K562 (cell line): Measurements from ENCODE around the gene RABGAP1L. TPM values are rescaled to one million over a fixed set of nuclear protein-coding genes. Genes with fewer than 3 reads are reported as not detected.

Source experiments
- ARID2 ChIP-seq: fragments of 450-650 bp; IDR thresholded peaks from 2 replicates; pipeline ENCODE4 v1.6.1; 2017; ENCODE audit warnings: antibody characterized with exemption, mild to moderate bottlenecking
- CBFB ChIP-seq: sonication (generic); formaldehyde crosslinking; IDR thresholded peaks from 2 replicates; pipeline ENCODE4 v1.4.0; 2020; ENCODE audit warnings: mild to moderate bottlenecking, missing genetic modification reagents
- CC2D1A ChIP-seq: fragments of 450-650 bp; IDR thresholded peaks from 2 replicates; pipeline ENCODE4 v1.6.1; 2017; ENCODE audit warnings: mild to moderate bottlenecking
- CCNT2 ChIP-seq: IDR thresholded peaks from 2 replicates; pipeline ENCODE4 v1.6.1; 2011; ENCODE audit warnings: borderline replicate concordance, low read depth, mild to moderate bottlenecking, moderate library complexity, mixed read lengths, low read length; ENCODE audit not compliant: insufficient read length; ENCODE audit errors: extremely low read depth
- CREM ChIP-seq: IDR thresholded peaks from 2 replicates; pipeline ENCODE4 v1.6.1; 2014; ENCODE audit warnings: antibody characterized with exemption, low read depth
- DIDO1 ChIP-seq: fragments of 450-650 bp; IDR thresholded peaks from 2 replicates; pipeline ENCODE4 v1.6.1; 2016; ENCODE audit warnings: low read depth, missing biosample characterization, missing genetic modification characterization
- EGR1 ChIP-seq: fragments of 450-650 bp; conservative IDR thresholded peaks from 2 replicates; pipeline ENCODE4 v1.6.1; 2017; ENCODE audit warnings: mild to moderate bottlenecking
- FOXM1 ChIP-seq, 2 experiments: fragments of 450-650 bp in 1 of 2; sonication (generic) in 1 of 2; formaldehyde crosslinking in 1 of 2; IDR thresholded peaks; 2 replicates each; pipeline versions ENCODE4 v1.6.1 to v1.9.0; 2017 to 2022; ENCODE audit warnings: low read depth in 2 of 2, mild to moderate bottlenecking in 2 of 2, missing genetic modification reagents in 1 of 2, moderate library complexity in 1 of 2
- FUS ChIP-seq: fragments of 200-400 bp; formaldehyde crosslinking; optimal IDR thresholded peaks from 2 replicates; pipeline ENCODE3; 2017; ENCODE audit warnings: low read depth, low read length
- HDAC1 ChIP-seq, 2 experiments: fragments of 450-650 bp; IDR thresholded peaks; 2 replicates each; pipeline ENCODE4 v1.6.1; 2016 to 2017; ENCODE audit warnings: inconsistent platforms in 1 of 2, mild to moderate bottlenecking in 1 of 2, moderate library complexity in 1 of 2
- HMGN3 ChIP-seq: IDR thresholded peaks from 2 replicates; pipeline ENCODE4 v1.6.1; 2011; ENCODE audit warnings: borderline replicate concordance, low read depth, mild to moderate bottlenecking, mixed read lengths, low read length; ENCODE audit not compliant: insufficient read length; ENCODE audit errors: extremely low read depth
- HNRNPK ChIP-seq: fragments of 200-400 bp; formaldehyde crosslinking; IDR thresholded peaks from one replicate; pipeline ENCODE4 v1.6.1; 2018; ENCODE audit warnings: mild to moderate bottlenecking, low read depth, low read length; ENCODE audit not compliant: poor library complexity, severe bottlenecking
- HNRNPUL1 ChIP-seq: fragments of 200-400 bp; formaldehyde crosslinking; IDR thresholded peaks from 2 replicates; pipeline ENCODE4 v1.6.1; 2017; ENCODE audit warnings: low read length
- IFI16 ChIP-seq: fragments of 250-450 bp; sonication (Bioruptor Pico); IDR thresholded peaks from 2 replicates; pipeline ENCODE4 v2.1.2; 2022; ENCODE audit warnings: mild to moderate bottlenecking, inconsistent platforms
- KHSRP ChIP-seq: fragments of 450-650 bp; IDR thresholded peaks from 2 replicates; pipeline ENCODE4 v1.6.1; 2017
- KLF6 ChIP-seq: fragments of 250-450 bp; sonication (Bioruptor Pico); IDR thresholded peaks from 2 replicates; pipeline ENCODE4 v1.4.0; 2020; ENCODE audit warnings: mild to moderate bottlenecking, moderate library complexity, borderline replicate concordance
- L3MBTL2 ChIP-seq: fragments of 450-650 bp; IDR thresholded peaks from 2 replicates; pipeline ENCODE4 v1.6.1; 2016; ENCODE audit warnings: mild to moderate bottlenecking, moderate library complexity
- MTA2 ChIP-seq: fragments of 450-650 bp; IDR thresholded peaks from 2 replicates; pipeline ENCODE4 v1.6.1; 2016; ENCODE audit warnings: low read depth
- MYBL2 ChIP-seq, 2 experiments: fragments of 450-650 bp in 1 of 2; sonication (generic) in 1 of 2; formaldehyde crosslinking in 1 of 2; IDR thresholded peaks; 2 replicates each; pipeline versions ENCODE4 v1.6.1 to v1.8.1; 2017 to 2022; ENCODE audit warnings: borderline replicate concordance in 1 of 2, inconsistent platforms in 1 of 2, low read depth in 1 of 2, mild to moderate bottlenecking in 1 of 2, missing genetic modification reagents in 1 of 2, moderate library complexity in 1 of 2
- MYC ChIP-seq, 2 experiments: fragments of 250-450 bp in 1 of 2; sonication (Bioruptor Pico) in 1 of 2; IDR thresholded peaks; 2 replicates each; pipeline versions ENCODE4 v1.5.1 to v1.6.1; 2012 to 2021; ENCODE audit warnings: low read depth in 2 of 2, borderline replicate concordance in 1 of 2, improper control_type of control experiment in 1 of 2, low read length in 1 of 2, mild to moderate bottlenecking in 1 of 2, moderate library complexity in 1 of 2
- NFE2 ChIP-seq: IDR thresholded peaks from 2 replicates; pipeline ENCODE4 v1.6.1; 2014; ENCODE audit warnings: antibody characterized with exemption, low read depth
- SMC3 ChIP-seq: conservative IDR thresholded peaks from 2 replicates; pipeline ENCODE4 v1.6.1; 2011; ENCODE audit warnings: low read depth, low read length, improper control_type of control experiment; ENCODE audit not compliant: insufficient read depth
- SNIP1 ChIP-seq: fragments of 450-650 bp; IDR thresholded peaks from 2 replicates; pipeline ENCODE4 v1.7.1; 2017; ENCODE audit warnings: low read depth, mild to moderate bottlenecking
- STAT5A ChIP-seq: IDR thresholded peaks from 2 replicates; pipeline ENCODE4 v1.6.1; 2012; ENCODE audit warnings: low read length, inconsistent platforms, borderline replicate concordance
- ZBTB7A ChIP-seq: IDR thresholded peaks from 2 replicates; pipeline ENCODE4 v1.6.1; 2011; ENCODE audit warnings: low read depth, mild to moderate bottlenecking, low read length, moderate library complexity, borderline replicate concordance; ENCODE audit not compliant: control insufficient read depth
- ZNF551 ChIP-seq: fragments of 250-450 bp; sonication (Bioruptor Pico); IDR thresholded peaks from 2 replicates; pipeline ENCODE4 v1.5.0; 2021; ENCODE audit warnings: mild to moderate bottlenecking, moderate library complexity
- polyA plus RNA-seq, 8 experiments: library from polyadenylated mRNA; depleted of rRNA in 4 of 8; stranded (reverse) in 5 of 8; unstranded in 3 of 8; fragments of >200 nt; fragmentation: Nextera tagmentation in 2 of 8; fragmentation: Illumina TruSeq in 1 of 8; extraction: Ambion mirVana in 2 of 8; extraction: Trizol in 1 of 8; gene quantifications; 2 replicates each; pipeline versions ENCODE4 v1.2.1 to v1.2.3, GENCODE V29; 2011 to 2014; ENCODE audit warnings: inconsistent platforms in 1 of 8, missing spikeins in 1 of 8
- total RNA-seq, 7 experiments: library from RNA; depleted of rRNA in 6 of 7; stranded (reverse); fragments of >200 nt in 6 of 7; fragmentation: Illumina TruSeq in 2 of 7; extraction: Trizol in 2 of 7; gene quantifications; 2 replicates each; pipeline versions ENCODE4 v1.2.1 to v1.2.3, GENCODE V29; 2011 to 2021; ENCODE audit warnings: low replicate concordance in 1 of 7
- TF ChIP-seq, protein P1 (sequence below): fragments of 200-800 bp; sonication (Bioruptor generic); IDR thresholded peaks from 2 replicates; pipeline ENCODE4 v1.6.1; 2017; ENCODE audit warnings: missing genetic modification characterization, missing compliant biosample characterization

The RABGAP1L gene
- total and polyA plus RNA-seq, 9 of the 15 experiments (the other 6 are each of a cell fraction or from before 2014, with no cell fraction given): 16.5 to 44.9 (median 26.7) TPM

DNA sequence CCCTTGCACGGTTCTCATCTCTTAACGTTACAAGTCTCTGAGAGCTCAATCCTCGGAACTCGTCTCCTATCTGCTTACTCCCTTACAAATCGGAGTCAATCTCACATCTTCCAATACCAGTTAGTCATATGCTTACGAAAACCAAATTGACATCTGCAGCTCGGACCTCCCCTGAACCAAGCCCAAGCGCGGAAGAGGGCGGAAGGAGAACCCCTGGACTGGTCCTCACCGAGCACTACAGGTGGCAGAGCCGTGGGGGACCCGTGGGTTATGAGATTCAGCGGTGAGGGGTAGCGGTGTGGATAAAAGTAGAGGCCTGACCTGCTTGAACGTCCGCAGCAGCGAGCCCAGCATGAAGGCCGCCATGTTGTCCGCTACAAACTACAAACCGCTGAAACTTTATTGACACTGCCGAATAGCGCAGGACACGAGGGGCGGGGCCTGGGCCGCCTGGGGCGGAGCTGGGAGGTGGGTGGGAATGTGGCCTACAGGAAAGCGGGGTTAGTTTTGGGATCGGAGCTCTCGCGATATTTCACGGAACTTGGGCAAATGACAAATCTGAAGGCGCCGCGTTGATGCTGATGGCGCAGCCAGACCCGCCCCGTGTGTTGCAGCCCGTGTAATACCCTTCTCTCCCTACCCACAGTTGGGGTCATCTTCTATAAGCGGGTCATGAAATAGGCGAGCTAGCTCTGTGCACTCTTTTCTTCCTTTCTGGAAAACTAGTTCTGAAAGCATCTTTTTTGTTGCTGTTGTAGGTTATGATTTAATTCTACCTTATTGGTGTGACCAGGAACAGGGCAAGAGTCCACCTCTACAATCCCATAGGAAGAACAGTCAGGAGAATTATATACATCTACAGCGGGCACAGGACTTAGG is 864.0 kb downstream of the RABGAP1L start, which contains the start of gene MRPS14 (continued):
- TF ChIP-seq HDAC1 (IDR thresholded peaks at IDR 0.05): peak in 1 of 2 experiments; percentile 91; a peak in 2 of 4 replicates
- TF ChIP-seq NFE2: no peak
- TF ChIP-seq EGR1: peak; percentile 55
- TF ChIP-seq MYC (IDR thresholded peaks at IDR 0.05; ENCODE audit: low read depth, low read length): peak; percentile 96
- 0 out of 2 replicates have a peak, but pooled peaks have one; percentile 51 for TF ChIP-seq MYC (CRISPR knock-in tag; IDR thresholded peaks at IDR 0.05; ENCODE audit: borderline replicate concordance, low read depth)
- TF ChIP-seq CCNT2: peak; percentile 82
- no peak for TF ChIP-seq SNIP1
- peak; percentile 66 for TF ChIP-seq HMGN3
- no peak for TF ChIP-seq MTA2
- TF ChIP-seq FUS: no peak
- peak; percentile 96 for TF ChIP-seq CBFB (CRISPR knock-in tag)
- TF ChIP-seq ZNF551 (CRISPR knock-in tag): no peak
- TF ChIP-seq STAT5A: peak; percentile 48; the same call in 1 of the 2 replicates
- TF ChIP-seq ARID2: no peak
- TF ChIP-seq MYBL2 (IDR thresholded peaks at IDR 0.05; ENCODE audit: low read depth): no peak
- TF ChIP-seq MYBL2 (CRISPR knock-in tag; IDR thresholded peaks at IDR 0.05; ENCODE audit: borderline replicate concordance): no peak
- TF ChIP-seq SMC3: no peak
- peak; percentile 52; the same call in 1 of the 2 replicates for TF ChIP-seq CC2D1A
- TF ChIP-seq KHSRP: no peak
- no peak for TF ChIP-seq IFI16 (CRISPR knock-in tag)
- TF ChIP-seq HNRNPK: no peak
- TF ChIP-seq KLF6 (CRISPR knock-in tag): peak; percentile 31; the same call in 1 of the 2 replicates
- TF ChIP-seq, protein P1, sequence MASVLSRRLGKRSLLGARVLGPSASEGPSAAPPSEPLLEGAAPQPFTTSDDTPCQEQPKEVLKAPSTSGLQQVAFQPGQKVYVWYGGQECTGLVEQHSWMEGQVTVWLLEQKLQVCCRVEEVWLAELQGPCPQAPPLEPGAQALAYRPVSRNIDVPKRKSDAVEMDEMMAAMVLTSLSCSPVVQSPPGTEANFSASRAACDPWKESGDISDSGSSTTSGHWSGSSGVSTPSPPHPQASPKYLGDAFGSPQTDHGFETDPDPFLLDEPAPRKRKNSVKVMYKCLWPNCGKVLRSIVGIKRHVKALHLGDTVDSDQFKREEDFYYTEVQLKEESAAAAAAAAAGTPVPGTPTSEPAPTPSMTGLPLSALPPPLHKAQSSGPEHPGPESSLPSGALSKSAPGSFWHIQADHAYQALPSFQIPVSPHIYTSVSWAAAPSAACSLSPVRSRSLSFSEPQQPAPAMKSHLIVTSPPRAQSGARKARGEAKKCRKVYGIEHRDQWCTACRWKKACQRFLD (CRISPR knock-in tag): peak; percentile 81; the same call in 1 of the 2 replicates
- peak; percentile 61 for TF ChIP-seq DIDO1
- no peak; the same call in 1 of the 2 replicates for TF ChIP-seq L3MBTL2
- TF ChIP-seq ZBTB7A: peak; percentile 24; the same call in 1 of the 2 replicates
- peak; percentile 97 for TF ChIP-seq CREM
- TF ChIP-seq HNRNPUL1: no peak
- TF ChIP-seq FOXM1 (IDR thresholded peaks at IDR 0.05; ENCODE audit: low read depth): peak; percentile 49; the same call in 1 of the 2 replicates
- no peak; the same call in 1 of the 2 replicates for TF ChIP-seq FOXM1 (CRISPR knock-in tag; IDR thresholded peaks at IDR 0.05; ENCODE audit: low read depth)
